PFSK-1 (cell line): Measurements from ENCODE around the gene LBHD2. TPM values are rescaled to one million over a fixed set of nuclear protein-coding genes. Genes with fewer than 3 reads are reported as not detected.
A peak's percentile ranks its signal among the peaks of the same experiment; 100 is the strongest.

Experiments used
- FOXP2 ChIP-seq: optimal IDR thresholded peaks from 2 replicates; pipeline ENCODE3; 2011; ENCODE audit warnings: borderline replicate concordance, control low read depth, inconsistent platforms; ENCODE audit not compliant: insufficient read depth; ENCODE audit errors: extremely low read length, extremely low read depth
- POLR2AphosphoS5 ChIP-seq: IDR thresholded peaks from 2 replicates; pipeline ENCODE4 v1.6.1; 2012; ENCODE audit warnings: low read depth, mild to moderate bottlenecking, control low read depth, low read length, moderate library complexity
- REST ChIP-seq, 2 experiments: IDR thresholded peaks; 2 replicates each; pipeline versions ENCODE4 v1.6.1 to v1.8.0; 2011 to 2012; ENCODE audit warnings: low read depth in 2 of 2, low read length in 2 of 2, control low read depth in 1 of 2, inconsistent platforms in 1 of 2, mild to moderate bottlenecking in 1 of 2, moderate library complexity in 1 of 2; ENCODE audit not compliant: insufficient read depth in 1 of 2
- SIN3A ChIP-seq: IDR thresholded peaks from 2 replicates; pipeline ENCODE4 v1.6.1; 2012; ENCODE audit warnings: mild to moderate bottlenecking, low read length, moderate library complexity, borderline replicate concordance; ENCODE audit not compliant: insufficient read depth
- TAF1 ChIP-seq: IDR thresholded peaks from 2 replicates; pipeline ENCODE4 v1.6.1; 2012; ENCODE audit warnings: low read length, control low read depth, borderline replicate concordance; ENCODE audit not compliant: insufficient read depth
- polyA plus RNA-seq: library from polyadenylated mRNA; unstranded; fragments of >200 nt; gene quantifications from one replicate; pipeline ENCODE4 v1.2.1, GENCODE V29; 2012; ENCODE audit warnings: low read depth, missing spikeins; ENCODE audit not compliant: insufficient read length

LBHD2 gene
- polyA plus RNA-seq, result not detected

- TF ChIP-seq FOXP2 (no peak), SIN3A (no peak), TAF1 (no peak), REST (IDR thresholded peaks at IDR 0.05; ENCODE audit: insufficient read depth in 1 of 2, low read depth in 2 of 2, low read length in 2 of 2) (no peak), POLR2AphosphoS5 (no peak)
Observed at GRCh38 chr14:103084021-103084919, at the start of gene LBHD2. TSS of gene LBHD2 (plus strand) at chr14:103084210. CDS start at chr14:103086013, 1,803 bp downstream.

- TF ChIP-seq TAF1, result no peak
Observed at GRCh38 chr14:103041464-103041863, 42.5 kb upstream of the LBHD2 start.

- TF ChIP-seq TAF1 (no peak), REST (IDR thresholded peaks at IDR 0.05; ENCODE audit: insufficient read depth in 1 of 2, low read depth in 2 of 2, low read length in 2 of 2) (no peak), FOXP2 (no peak), SIN3A (no peak), POLR2AphosphoS5 (no peak)
Observed at GRCh38 chr14:103043257-103044015, 40.6 kb upstream of the LBHD2 start.

- TF ChIP-seq SIN3A, result no peak
- TF ChIP-seq REST (IDR thresholded peaks at IDR 0.05; ENCODE audit: insufficient read depth in 1 of 2, low read depth in 2 of 2, low read length in 2 of 2), result peak; percentile 67 to 84
Observed at GRCh38 chr14:103045371-103045869, 38.6 kb upstream of the LBHD2 start.

- TF ChIP-seq SIN3A (no peak), TAF1 (no peak), REST (IDR thresholded peaks at IDR 0.05; ENCODE audit: insufficient read depth in 1 of 2, low read depth in 2 of 2, low read length in 2 of 2) (no peak), POLR2AphosphoS5 (no peak), FOXP2 (no peak)
Observed at GRCh38 chr14:103050935-103051334, 33.1 kb upstream of the LBHD2 start.
